ENCODE data around the gene MPZL2.

DNA sequence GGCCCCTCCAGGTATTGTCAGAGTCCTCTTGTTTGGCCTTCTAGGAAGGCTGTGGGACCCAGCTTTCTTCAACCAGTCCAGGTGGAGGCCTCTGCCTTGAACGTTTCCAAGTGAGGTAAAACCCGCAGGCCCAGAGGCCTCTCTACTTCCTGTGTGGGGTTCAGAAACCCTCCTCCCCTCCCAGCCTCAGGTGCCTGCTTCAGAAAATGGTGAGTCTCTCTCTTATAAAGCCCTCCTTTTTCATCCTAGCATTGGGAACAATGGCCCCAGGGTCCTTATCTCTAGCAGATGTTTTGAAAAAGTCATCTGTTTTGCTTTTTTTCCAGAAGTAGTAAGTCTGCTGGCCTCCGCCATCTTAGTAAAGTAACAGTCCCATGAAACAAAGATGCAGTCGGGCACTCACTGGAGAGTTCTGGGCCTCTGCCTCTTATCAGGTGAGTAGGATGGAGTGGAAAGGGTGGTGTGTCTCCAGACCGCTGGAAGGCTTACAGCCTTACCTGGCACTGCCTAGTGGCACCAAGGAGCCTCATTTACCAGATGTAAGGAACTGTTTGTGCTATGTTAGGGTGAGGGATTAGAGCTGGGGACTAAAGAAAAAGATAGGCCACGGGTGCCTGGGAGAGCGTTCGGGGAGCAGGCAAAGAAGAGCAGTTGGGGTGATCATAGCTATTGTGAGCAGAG is 40.6 kb upstream of the MPZL2 start, which contains the start of gene CD3E:
- TF ChIP-seq SUZ12 (IDR thresholded peaks at IDR 0.05; ENCODE audit: extremely low read depth, insufficient read depth, insufficient read length) = no peak
- TF ChIP-seq YY1 (IDR thresholded peaks at IDR 0.05; ENCODE audit: insufficient read depth, insufficient read length) = no peak
